ENCODE measurements around the gene PIK3CB.
"Not testable (repeated sequence)": the region's sequence is repeated elsewhere in the genome, so short reads cannot be mapped to it uniquely, and the experiment has no call there.

Gene PIK3CB

DNA sequence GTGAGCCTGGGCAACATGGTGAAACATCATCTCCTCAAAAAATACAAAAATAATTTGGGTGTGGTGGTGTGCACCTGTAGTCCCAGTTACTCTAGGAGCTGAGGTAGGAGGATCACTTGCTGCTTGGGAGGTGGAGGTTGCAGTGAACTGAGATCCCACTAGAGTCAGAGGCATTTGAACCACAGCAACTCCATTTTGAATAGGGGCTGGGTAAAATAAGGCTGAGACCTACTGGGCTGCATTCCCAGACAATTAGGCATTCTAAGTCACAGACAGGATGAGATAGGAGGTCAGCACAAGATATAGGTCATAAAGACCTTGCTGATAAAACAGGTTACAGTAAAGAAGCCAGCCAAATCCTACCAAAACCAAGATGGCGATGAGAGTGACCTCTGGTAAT, 12.1 kb upstream of the PIK3CB start:
- DNase-seq (ENCODE audit: low read depth in 1 of 2, low spot score in 1 of 2) = not testable (repeated sequence)

DNA sequence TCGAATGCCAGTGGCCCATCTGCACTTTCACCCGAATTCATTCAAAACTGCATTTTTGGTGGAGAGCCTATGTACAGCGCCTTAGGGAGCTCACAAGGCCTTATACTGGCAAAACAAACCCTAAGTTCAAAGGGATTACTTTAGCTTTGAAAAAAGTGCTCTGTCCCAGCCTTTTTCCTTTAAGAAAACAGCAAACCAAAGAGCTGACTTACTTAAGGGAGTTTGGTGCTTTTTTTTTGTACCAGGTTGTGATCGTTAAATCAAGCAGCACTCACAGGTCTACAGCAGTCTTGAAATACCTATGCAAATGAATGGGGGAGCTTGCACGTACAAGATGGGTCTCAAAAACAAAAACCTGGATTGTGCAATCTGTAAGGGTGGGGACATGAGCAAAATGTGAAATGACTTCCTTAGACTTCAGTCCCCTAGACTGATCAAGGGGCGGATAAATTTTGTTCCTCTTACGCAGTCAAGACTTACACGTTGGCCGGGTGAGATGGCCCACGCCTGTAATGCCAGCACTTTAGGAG, 11.6 kb upstream of the PIK3CB start:
- DNase-seq (ENCODE audit: low read depth in 1 of 2, low spot score in 1 of 2) = no peak

- no peak for DNase-seq (ENCODE audit: low read depth in 1 of 2, low spot score in 1 of 2)
These were observed 11.0 kb upstream of the PIK3CB start for GRCh38 chr3:138845771-138846173.

DNA sequence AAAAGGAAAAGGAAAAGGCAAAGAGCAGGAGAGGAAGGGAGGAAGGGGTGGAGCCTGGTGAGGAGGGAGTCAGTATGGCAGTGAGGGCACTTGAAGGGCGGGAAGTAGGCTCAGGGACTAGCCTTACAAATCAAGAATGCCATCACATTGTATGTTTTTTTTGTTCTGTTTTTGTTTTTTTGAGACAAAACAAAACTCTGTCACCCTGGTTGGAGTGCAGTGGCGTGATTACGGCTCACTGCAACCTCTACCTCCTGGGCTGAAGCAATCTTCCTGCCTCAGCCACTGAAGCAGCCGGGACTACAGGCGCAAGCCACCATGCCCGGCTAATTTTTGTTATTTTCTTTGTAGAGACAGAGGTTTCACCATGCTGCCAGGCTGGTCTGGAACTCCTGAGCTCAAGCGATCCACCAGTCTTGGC, 10.5 kb upstream of the PIK3CB start:
- DNase-seq (ENCODE audit: low read depth in 1 of 2, low spot score in 1 of 2) = no peak

DNA sequence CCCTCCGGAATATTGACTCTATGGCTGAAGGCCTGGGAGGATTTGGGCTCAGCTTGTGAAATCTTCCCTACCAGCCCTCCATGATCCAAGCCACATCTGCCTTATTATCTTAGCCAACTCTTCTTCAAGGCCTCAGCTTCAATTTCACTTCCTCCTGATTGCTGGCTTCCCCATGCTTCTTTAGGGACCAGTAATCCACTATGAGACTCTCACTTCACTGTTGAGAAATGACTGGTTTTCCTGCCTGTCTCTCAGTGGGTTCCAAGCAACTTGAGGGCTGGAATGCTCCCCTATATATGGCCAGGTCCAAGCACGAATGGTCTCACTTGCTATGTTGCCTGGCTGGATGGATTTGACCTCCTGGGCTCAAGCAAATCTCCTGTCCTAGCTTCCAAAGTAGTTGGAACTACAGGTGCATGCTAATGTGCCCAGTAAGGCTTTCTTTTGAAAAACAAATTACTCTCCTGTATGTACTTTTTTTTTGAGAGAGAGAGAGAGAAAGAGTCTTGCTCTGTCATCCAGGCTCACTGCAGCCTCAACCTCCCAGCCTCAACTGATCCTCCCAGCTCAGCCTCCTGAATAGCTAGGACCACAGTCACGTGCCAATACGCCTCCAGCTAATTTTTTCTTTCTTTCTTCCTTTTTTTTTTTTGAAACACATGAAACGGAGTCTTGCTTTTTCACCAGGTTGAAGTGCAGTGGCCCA, 7.9 kb upstream of the PIK3CB start:
- DNase-seq (ENCODE audit: low read depth in 1 of 2, low spot score in 1 of 2) = no peak

DNA sequence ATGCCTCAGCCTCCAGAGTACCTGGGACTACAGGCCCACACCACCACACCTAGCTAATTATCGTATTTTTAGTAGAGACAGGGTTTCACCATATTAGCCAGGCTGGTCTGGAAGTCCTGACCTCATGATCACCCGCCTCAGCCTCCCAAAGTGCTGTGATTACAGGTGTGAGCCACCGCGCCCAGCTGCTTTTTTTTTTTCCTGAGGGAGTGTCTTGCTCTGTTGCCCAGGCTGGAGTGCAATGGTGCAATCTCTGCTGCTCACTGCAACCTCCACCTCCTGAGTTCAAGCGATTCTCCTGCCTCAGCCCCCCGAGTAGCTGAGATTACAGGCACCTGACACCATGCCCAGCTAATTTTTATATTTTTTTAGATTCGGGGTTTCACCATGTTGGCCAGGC, 3.7 kb upstream of the PIK3CB start:
- not testable (repeated sequence) for DNase-seq (ENCODE audit: low read depth in 1 of 2, low spot score in 1 of 2)

GRCh38 chr3:138835846-138836245, 1.1 kb upstream of the PIK3CB start:
- DNase-seq (ENCODE audit: low read depth in 1 of 2, low spot score in 1 of 2) = not testable (repeated sequence)

DNA sequence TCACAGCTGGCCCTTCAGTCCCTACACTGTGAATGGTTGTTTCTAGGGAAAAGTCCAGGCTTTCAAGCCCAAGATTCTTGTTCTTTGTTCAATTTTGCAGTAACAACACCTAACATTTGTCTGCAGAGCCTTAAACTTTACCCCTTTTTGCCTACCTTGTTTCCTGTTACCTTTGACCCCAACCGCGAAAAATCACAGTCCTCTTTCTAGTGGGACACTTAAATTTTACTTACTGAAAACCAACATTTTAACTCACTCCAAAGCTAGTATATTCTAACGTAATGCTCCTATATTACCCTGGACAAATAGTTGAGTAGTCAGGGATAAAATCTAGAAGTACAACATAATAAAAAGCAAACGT, 649 bp upstream of the PIK3CB start:
- DNase-seq (ENCODE audit: low read depth in 1 of 2, low spot score in 1 of 2) = no peak

- no peak for DNase-seq (ENCODE audit: low read depth in 1 of 2, low spot score in 1 of 2)
These were observed 681 bp downstream of the PIK3CB start for GRCh38 chr3:138833899-138834595.

DNA sequence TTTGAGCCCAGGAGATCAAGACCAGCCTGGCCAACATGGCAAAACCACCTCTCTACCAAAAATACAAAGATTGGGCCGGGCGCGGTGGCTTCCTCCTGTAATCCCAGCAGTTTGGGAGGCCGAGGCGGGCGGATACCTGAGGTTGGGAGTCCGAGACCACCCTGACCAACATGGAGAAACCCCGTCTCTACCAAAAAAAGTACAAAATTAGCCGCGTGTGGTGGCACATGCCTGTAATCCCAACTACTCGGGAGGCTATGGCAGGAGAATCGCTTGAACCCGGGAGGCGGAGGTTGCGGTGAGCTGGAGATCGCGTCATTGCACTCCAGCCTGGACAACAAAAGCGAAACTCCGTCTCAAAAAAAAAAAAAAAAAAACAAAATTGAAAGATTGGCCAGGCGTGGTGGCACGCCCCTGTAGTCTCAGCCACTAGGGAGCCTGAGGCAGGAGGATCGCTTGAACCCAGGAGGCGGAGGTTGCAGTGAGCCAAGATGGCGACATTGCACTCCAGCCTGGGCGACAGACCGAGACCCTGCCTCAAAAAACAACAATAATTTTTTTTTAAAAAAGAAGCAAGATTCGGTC, 2.2 kb downstream of the PIK3CB start:
- not testable (repeated sequence) for DNase-seq (ENCODE audit: low read depth in 1 of 2, low spot score in 1 of 2)

- DNase-seq (ENCODE audit: low read depth in 1 of 2, low spot score in 1 of 2) = no peak
These were observed 4.7 kb downstream of the PIK3CB start for GRCh38 chr3:138829886-138830510.

DNA sequence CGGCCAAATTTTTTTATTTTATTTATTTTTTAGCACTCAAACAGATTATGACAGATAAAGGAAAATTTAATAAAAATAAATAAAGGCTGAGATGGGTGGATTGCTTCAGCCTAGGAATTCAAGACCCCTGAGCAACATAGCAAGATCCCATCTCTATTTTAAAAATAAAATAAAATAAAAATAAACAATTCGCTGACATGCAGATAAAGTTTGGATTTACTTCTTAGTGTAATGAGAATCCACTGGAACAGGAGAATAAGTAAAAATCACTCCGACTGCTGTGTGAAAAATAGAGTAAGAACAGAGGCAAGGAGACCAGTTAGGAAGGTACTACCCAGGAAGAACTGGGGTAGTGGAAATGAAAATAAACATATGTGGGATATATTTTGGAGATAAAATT, 5.6 kb downstream of the PIK3CB start:
- no peak for DNase-seq (ENCODE audit: low read depth in 1 of 2, low spot score in 1 of 2)

DNA sequence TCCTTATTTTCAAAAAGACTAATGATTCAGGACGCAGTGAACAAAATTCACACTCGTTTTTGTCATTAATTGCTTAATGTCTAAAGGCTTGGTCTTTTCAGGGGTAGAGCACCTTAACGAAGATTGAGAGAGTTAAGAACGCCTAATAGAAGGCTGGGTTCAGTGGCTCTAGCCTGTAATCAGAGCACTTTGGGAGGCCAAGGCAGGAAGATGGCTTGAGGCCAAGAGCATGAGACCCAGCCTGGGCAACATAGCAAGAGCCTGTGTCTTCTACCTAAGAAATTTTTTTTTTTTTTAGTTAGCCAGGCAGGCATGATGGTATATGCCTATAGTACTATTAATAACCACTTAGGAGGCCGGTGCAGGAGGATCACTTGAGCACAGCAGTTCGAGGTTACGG, 7.5 kb downstream of the PIK3CB start:
- DNase-seq (ENCODE audit: low read depth in 1 of 2, low spot score in 1 of 2) = no peak

DNA sequence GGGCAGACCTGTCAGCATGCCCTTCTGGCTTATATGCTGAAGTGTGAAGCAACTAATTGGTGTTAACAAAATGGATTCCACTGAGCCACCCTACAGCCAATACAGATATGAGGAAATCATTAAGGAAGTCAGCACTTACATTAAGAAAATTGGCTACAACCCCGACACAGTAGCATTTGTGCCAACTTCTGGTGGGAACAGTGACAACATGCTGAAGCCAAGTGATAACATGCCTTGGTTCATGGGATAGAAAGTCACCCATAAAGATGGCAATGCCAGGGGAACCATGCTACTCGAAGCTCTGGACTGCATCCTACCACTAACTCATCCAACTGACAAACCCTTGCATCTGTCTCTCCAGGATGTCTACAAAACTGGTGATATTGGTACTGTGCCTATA, 9.4 kb downstream of the PIK3CB start:
- DNase-seq (ENCODE audit: low read depth in 1 of 2, low spot score in 1 of 2) = no peak

GRCh38 chr3:138824114-138824506, 10.6 kb downstream of the PIK3CB start:
- DNase-seq (ENCODE audit: low read depth in 1 of 2, low spot score in 1 of 2) = no peak

DNA sequence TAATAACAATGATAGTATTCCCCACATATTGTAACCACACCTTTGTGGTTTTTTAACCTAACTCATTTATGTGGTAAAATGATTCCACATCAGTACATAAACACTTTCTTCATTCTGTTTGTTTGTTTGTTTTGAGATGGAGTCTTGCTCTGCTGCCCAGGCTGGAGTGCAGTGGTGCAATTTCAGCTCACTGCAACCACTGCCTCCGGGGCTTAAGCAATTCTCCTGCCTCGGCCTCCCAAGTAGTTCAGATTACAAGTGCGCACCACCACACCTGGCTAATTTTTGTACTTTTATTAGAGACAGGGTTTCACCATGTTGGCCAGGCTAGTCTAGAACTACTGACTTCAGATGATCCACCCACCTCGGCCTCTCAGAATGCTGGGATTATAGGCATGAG, 14.3 kb downstream of the PIK3CB start:
- not testable (repeated sequence) for DNase-seq (ENCODE audit: low read depth in 1 of 2, low spot score in 1 of 2)

- no peak for DNase-seq (ENCODE audit: low read depth in 1 of 2, low spot score in 1 of 2)
These were observed 16.4 kb downstream of the PIK3CB start for GRCh38 chr3:138818185-138818860.

DNA sequence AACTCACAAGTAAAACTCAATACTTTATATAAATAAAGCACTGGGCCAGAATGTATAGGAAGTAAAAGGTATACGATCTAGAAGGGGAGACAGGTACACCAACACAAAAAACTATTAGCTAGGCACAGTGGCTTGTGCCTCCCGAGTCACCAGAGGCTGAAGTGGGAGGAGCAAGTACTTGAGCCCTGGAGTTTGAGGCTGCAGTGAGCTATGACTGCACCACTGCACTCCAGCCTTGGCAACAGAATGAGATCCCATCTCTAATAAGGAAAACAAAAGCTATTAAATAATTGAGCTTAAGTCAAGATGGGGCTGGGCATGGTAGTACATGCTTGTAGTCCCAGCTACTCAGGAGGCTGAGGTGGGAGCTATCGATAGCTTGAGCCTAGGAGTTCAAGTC, 17.0 kb downstream of the PIK3CB start:
- no peak for DNase-seq (ENCODE audit: low read depth in 1 of 2, low spot score in 1 of 2)

DNA sequence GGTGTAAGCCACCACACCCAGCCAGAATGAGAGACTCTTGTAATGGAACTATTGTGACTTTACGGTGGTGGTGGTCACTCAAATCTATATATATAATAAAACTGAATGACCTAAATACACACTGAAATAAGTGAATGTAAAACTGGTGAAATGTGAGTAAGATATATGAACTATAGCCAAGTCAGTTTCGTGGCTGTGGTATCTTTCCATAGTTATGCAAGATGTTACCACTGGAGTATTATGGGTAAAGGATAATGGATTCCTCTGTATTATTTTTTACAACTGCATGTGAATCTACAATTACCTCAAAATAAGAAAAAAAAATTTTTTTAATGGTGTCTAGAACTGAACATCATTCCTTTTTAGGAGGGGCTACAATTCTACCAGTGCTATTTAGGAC, 21.9 kb downstream of the PIK3CB start:
- no peak for DNase-seq (ENCODE audit: low read depth in 1 of 2, low spot score in 1 of 2)

DNA sequence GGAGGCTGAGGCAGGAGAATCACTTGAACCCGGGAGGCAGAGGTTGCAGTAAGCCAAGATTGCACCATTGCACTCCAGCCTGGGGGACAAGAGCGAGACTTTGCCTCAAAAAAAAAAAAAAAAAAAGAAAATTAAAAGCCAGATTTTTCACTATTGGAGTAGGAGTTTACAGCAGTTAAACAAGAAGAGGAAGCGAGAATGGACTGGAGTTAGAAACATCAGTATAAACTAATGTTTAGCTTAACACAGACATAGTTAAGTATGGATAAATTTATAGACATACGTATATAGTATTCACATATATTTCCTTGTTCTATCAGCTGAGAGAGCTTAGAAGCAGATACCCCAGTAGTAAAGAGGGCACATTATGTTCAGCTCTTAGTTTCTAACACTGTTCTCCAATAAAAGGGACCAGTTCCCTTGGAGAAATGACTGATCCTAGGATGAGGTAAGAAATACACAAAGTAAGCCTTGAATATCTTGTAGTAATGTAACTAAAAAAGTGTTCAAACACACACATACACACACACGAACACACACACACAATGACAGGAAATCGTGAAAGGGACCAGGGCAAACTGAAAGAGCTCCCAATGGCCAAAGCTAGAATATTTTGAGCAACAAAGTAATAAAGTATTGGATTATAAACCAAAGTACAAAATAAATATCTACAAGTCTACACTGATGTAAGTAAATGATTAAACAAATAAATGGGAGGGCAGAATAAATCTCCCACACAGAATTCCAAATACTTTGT, 25.1 kb downstream of the PIK3CB start:
- DNase-seq (ENCODE audit: low read depth in 1 of 2, low spot score in 1 of 2) = no peak
